Astrocyte of the spinal cord (primary cell): ENCODE measurements around the gene TMEM242.

ENCODE experiments used
- DNase-seq: peaks from one replicate; pipeline ENCODE4 v3.0.0; 2011; ENCODE audit warnings: low read depth, low spot score
- H3K4me3 ChIP-seq: 2 replicates; pipeline ENCODE4 v1.5.1; 2011; ENCODE audit warnings: low read depth, mild to moderate bottlenecking, low read length, moderate library complexity
- in situ Hi-C: cut with HindIII; loops from 2 replicates; pipeline ENCODE4 v1.10.0; 2017; ENCODE audit warnings: low sequenced_read_pairs
- TF ChIP-seq, protein P1 (sequence below): IDR thresholded peaks from 2 replicates; pipeline ENCODE4 v1.5.1; 2012; ENCODE audit warnings: low read depth, mild to moderate bottlenecking, low read length, inconsistent platforms

TMEM242 gene

DNA sequence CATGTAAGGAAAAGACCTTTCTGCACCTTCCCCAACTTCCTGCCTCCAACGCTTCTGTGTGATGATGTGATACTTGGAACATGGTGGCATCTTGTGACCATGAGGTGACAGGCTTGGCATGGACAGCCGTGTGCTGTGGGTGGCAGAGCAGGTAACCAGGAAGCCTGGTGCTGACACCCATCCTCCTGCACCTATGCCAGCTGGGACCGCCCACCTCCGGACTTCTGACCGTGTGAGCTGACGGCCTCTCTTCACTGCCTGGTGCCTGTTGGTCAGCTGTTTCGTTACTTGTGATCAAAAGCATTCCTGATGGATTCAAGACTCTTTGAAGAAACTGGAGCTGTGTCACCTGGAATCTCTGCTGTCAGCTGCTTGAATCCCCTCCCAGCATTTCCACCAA is 70.3 kb downstream of the TMEM242 start:
- no peak overlapping the region for H3K4me3 ChIP-seq
- in situ Hi-C loops = no loop called here
- TF ChIP-seq, protein P1, sequence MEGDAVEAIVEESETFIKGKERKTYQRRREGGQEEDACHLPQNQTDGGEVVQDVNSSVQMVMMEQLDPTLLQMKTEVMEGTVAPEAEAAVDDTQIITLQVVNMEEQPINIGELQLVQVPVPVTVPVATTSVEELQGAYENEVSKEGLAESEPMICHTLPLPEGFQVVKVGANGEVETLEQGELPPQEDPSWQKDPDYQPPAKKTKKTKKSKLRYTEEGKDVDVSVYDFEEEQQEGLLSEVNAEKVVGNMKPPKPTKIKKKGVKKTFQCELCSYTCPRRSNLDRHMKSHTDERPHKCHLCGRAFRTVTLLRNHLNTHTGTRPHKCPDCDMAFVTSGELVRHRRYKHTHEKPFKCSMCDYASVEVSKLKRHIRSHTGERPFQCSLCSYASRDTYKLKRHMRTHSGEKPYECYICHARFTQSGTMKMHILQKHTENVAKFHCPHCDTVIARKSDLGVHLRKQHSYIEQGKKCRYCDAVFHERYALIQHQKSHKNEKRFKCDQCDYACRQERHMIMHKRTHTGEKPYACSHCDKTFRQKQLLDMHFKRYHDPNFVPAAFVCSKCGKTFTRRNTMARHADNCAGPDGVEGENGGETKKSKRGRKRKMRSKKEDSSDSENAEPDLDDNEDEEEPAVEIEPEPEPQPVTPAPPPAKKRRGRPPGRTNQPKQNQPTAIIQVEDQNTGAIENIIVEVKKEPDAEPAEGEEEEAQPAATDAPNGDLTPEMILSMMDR = no peak
- no peak for DNase-seq

DNA sequence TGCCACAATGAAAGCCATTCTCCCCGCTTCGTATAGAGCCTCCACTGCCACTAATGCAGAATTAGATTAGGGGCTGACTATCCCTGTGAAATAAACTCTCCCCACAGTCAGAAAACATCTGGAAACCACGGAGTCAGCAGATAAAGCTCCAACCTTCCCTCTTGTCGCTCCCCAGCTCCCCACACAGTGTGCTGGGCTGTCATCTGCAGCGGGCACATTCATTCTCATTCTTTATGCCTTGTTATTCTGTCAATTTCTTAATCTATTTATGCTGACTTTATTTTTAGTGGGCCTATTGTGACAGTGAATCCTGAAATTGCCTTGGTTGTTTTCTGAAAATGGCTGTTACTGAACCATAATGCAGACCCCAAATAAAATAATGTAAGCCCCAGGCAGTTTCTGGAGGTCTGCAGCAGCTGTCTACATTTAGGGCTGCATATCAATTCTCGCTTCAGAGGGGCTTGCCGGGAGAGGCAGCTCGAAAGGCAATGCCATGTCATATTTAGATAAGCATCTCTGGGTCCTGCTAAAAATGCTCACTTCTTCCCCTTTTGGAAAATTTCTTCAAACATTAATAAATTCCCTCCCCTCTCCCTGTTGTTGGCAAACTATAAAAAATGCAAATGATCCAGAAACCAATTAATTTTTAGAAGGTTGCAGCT is 71.6 kb downstream of the TMEM242 start:
- in situ Hi-C loops = no loop called here
- TF ChIP-seq, protein P1 = no peak
- H3K4me3 ChIP-seq = no peak overlapping the region
- DNase-seq = no peak

DNA sequence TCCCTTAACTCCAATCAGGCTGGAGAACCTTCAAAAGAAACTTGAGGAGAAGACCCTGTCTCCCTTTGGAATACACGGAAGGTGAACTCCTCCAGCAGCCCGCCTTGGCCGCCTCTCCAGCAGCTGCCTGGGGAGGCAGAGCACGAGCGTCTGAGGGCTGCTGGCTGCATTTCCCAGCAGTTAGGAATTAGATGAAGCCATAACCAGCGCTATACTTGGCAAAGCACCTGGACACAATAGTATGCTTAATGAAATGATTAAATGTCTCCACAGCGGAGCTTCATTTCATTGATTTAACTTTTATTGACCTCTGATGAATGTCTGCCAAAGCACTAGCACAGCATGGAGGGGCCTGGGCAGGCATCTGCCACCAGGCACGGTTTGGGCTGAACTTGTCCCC is 73.5 kb downstream of the TMEM242 start:
- in situ Hi-C loops = no loop called here
- no peak for DNase-seq
- no peak overlapping the region for H3K4me3 ChIP-seq
- TF ChIP-seq, protein P1 = no peak

DNA sequence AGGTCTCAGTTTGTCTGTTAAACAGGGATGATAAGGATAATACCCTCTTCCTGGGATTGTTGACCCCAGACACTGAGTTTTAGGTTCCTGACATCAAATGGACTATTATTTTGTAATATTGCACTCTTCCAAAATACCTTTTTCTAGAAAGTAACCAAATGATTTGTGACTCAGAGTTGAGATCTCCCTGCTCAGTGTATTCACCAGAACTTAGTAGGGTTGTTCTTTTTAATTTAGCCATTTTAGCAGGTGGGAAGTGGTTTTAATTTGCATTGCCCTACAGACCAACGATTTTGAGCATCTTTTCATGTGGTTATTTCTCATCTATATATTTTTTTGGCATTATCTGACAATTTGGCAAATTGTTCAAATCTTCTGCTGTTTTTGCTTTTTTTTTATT is 75.1 kb downstream of the TMEM242 start:
- DNase-seq = no peak
- TF ChIP-seq, protein P1 = no peak
- in situ Hi-C loops = no loop called here

DNA sequence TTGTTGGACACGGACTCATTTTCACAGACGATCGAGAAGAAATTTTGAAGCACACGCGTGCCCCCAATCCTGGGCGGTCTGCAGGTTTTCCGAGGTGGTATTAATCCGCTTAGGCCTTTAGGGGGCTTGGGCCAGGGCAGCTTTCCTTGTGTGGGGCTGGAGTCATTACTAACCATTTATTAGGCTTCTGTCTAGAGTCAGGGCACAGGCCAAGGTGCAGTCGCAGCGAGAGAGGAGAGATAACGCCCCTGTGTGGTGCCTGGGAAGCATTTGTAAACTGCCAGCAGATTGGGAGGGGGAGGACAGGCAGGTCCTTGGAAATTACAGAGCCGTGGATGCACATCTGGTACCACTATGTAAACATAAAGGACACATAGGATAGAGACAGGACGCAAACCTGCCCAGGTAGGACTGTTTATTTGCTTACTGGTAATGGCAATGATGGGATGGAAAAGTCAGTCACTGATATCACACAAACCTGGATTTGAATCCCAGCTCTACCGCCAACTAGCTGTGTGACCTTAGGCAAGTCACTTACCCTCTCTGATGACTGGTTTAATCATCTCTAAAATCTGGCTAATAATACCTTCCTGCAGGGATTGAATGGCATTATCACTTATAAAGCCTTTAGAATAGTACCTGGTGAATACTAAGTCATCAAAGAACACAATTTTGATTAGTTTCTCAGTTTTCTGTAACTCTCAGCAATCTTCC is 76.4 kb downstream of the TMEM242 start:
- no peak overlapping the region for H3K4me3 ChIP-seq
- no peak for DNase-seq
- in situ Hi-C loops = no loop called here
- TF ChIP-seq, protein P1 = no peak

More for the DNA sequence above, 75.1 kb downstream of the TMEM242 start:
- no peak overlapping the region for H3K4me3 ChIP-seq

DNA sequence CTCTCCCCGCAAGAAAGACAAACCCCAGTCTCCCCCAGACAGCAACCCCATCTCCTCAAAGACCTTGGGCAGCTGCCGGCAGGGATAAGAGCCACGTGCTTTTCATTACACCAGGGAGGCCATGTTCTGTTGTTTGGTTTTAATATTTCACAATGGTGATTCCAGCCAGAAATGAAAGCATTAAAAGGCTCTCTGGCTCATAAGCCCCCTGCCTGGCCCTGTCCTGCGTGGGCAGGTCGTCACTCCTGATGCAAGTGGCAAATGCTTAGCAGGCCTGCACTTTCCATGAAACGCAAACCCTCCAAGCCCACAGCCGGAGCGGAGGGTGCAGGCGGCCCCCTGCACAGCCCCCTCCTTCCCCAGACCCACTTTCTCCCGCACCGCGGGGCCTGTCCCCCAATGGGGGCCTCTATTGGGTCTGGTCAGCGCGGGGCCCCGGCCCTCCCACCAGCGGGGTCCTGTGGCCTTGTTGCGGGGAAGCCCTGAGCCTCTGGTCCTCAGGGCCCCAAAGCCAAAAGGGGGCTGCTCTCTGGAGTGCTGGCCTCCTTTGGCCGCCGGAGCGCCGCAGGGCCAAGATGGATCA is 77.2 kb downstream of the TMEM242 start:
- TF ChIP-seq, protein P1 = no peak
- in situ Hi-C loops = no loop called here
- H3K4me3 ChIP-seq = no peak overlapping the region
- no peak for DNase-seq
